Activated CD8-positive, alpha-beta T cell treated with anti-CD3 and anti-CD28 coated beads, Interleukin-2, amount 10 ng/mL, durations not matched to agents 7 days and 5 days (primary cell): ENCODE data around the gene PHLDB1. TPM values are rescaled to one million over a fixed set of nuclear protein-coding genes. Genes with fewer than 3 reads are reported as not detected.
"Not testable (repeated sequence)": the region's sequence is repeated elsewhere in the genome, so short reads cannot be mapped to it uniquely, and the experiment has no call there.

Experiments used
- ATAC-seq: fragments of 150-1000 bp; cut with Tn5 transposase; one replicate; pipeline ENCODE4 v1.10.0; 2021; ENCODE audit warnings: moderate library complexity
- CTCF ChIA-PET: fragments of 350-600 bp; sonication (Branson Sonifier 250); formaldehyde crosslinking; loops from one replicate; lab custom pipeline; 2021; ENCODE audit warnings: antibody characterized with exemption; lab: Charles Lee
- POLR2A ChIA-PET: fragments of 350-600 bp; sonication (Branson Sonifier 250); formaldehyde crosslinking; loops from one replicate; lab custom pipeline; 2021; ENCODE audit warnings: antibody characterized with exemption; lab: Charles Lee
- DNase-seq: peaks from one replicate; pipeline ENCODE4 v3.0.0-alpha.2; 2020
- H3K27ac Mint-ChIP-seq: one replicate; pipeline ENCODE4 v1.8.0; 2021; ENCODE audit warnings: mild to moderate bottlenecking, mixed read lengths
- H3K27me3 Mint-ChIP-seq: one replicate; pipeline ENCODE4 v1.8.0; 2021; ENCODE audit warnings: low read depth, mixed read lengths
- H3K36me3 Mint-ChIP-seq: one replicate; pipeline ENCODE4 v1.8.0; 2021; ENCODE audit warnings: low read depth, mixed read lengths
- H3K4me1 Mint-ChIP-seq: one replicate; pipeline ENCODE4 v1.8.0; 2021; ENCODE audit warnings: low read depth, mixed read lengths
- H3K4me3 Mint-ChIP-seq: one replicate; pipeline ENCODE4 v1.8.0; 2021; ENCODE audit warnings: mild to moderate bottlenecking, mixed read lengths
- H3K9me3 Mint-ChIP-seq: one replicate; pipeline ENCODE4 v1.8.0; 2022; ENCODE audit warnings: mixed read lengths; ENCODE audit not compliant: insufficient read depth
- total RNA-seq, 2 experiments: library from RNA; stranded (reverse); gene quantifications; one replicate each; pipeline ENCODE4 v1.2.3, GENCODE V29; 2021

The PHLDB1 gene
- total RNA-seq, 2 experiments from 2014 or later, result 0.63 to 0.76 TPM

DNA sequence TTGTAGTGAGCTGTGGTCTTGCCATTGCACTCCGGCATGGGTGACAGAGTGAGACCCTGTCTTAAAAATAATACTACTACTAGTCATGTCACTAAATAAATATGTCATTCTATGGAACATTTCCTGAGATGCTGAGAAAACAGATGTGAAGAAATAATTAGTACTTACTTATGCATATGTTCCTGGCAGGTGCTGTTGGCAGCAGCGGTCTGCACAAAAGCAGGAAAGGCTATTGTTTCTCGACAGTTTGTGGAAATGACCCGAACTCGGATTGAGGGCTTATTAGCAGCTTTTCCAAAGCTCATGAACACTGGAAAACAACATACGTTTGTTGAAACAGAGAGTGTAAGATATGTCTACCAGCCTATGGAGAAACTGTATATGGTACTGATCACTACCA, 26.4 kb upstream of the PHLDB1 start:
- DNase-seq (no peak), ATAC-seq (no peak)
- Mint-ChIP-seq H3K27ac (no peak overlapping the region), H3K9me3 (no peaks in the 10 kb centered on the region), H3K4me1 (peaks cover 14% of the 10 kb centered on the region), H3K4me3 (no peak overlapping the region), H3K36me3 (peaks cover 44% of the 10 kb centered on the region), H3K27me3 (no peaks in the 10 kb centered on the region)
- ChIA-PET CTCF (no interaction called here), POLR2A (no interaction called here)

DNA sequence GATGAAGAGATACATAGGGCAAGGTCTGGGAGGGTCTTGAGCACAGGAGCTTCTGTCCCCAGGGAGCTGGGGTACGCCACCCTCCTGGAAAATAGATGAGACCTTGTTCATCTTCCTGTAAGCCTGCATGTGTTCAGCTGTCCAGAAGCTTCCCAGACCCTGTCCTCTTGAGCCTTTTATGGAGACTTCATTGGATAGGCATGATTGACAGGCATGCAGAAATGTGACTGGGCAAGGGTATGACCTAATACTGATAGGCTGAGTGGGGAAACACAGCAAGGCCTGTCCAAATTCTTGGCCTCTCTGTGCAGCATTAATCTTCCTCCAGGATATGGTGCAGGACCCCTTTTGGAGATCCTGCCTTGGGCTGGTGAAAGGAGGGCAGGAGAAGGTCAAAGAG, 19.5 kb upstream of the PHLDB1 start:
- ChIA-PET CTCF (no interaction called here), POLR2A (no interaction called here)
- no peak overlapping the region for H3K27ac Mint-ChIP-seq
- DNase-seq, result no peak
- no peaks in the 10 kb centered on the region for H3K9me3 Mint-ChIP-seq
- H3K36me3 Mint-ChIP-seq, result peaks cover 56% of the 10 kb centered on the region
- no peak overlapping the region for H3K4me3 Mint-ChIP-seq
- no peaks in the 10 kb centered on the region for H3K27me3 Mint-ChIP-seq
- no peaks in the 10 kb centered on the region for H3K4me1 Mint-ChIP-seq
- no peak for ATAC-seq

DNA sequence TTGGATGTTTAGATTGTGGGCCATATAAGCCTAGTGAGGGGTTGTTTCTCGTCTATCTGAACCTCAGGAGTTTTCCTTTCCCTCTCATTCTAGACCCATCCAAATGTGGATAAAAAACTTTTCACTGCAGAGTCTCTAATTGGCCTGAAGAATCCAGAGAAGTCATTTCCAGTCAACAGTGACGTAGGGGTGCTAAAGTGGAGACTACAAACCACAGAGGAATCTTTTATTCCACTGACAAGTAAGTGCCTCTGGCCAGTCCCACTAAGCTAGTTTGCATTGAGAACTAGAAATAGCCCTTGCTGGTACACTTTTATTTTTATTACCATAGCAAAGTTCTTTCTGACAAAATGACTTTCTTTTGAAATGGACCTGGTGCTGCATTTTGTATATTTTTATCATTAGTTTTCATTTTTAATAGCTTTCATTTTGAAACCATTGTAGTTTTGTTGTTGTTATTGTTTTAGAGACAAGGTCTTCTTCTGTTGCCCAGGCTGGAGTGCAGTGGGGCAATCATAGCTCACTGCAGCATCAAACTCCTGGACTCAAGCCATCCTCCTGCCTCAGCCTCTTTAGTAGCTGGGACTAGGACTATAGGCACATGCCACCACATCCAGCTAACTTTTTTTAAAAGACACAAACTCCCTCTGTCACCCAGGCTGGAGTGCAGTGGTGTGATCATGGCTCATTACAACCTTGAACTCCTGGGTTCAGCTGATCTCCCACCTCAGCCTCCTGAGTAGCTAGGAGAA, 14.6 kb upstream of the PHLDB1 start:
- H3K27me3 Mint-ChIP-seq, result no peaks in the 10 kb centered on the region
- DNase-seq (no peak), ATAC-seq (no peak)
- ChIA-PET CTCF (interaction anchor here (1.1 to 8.0 kb wide), 8 partner anchors 8 to 153 kb away, joined by 3 to 168 read pairs (median 4); partner anchors contain the start of gene PHLDB1), POLR2A (interaction anchor here (0.8 kb wide), 1 partner anchor 13 kb away, joined by 3 read pairs; no protein-coding TSS in a partner anchor)
- no peak overlapping the region for H3K27ac Mint-ChIP-seq
- H3K36me3 Mint-ChIP-seq, result peaks cover 60% of the 10 kb centered on the region
- H3K9me3 Mint-ChIP-seq, result no peaks in the 10 kb centered on the region
- no peak overlapping the region for H3K4me3 Mint-ChIP-seq
- peaks cover 23% of the 10 kb centered on the region for H3K4me1 Mint-ChIP-seq

DNA sequence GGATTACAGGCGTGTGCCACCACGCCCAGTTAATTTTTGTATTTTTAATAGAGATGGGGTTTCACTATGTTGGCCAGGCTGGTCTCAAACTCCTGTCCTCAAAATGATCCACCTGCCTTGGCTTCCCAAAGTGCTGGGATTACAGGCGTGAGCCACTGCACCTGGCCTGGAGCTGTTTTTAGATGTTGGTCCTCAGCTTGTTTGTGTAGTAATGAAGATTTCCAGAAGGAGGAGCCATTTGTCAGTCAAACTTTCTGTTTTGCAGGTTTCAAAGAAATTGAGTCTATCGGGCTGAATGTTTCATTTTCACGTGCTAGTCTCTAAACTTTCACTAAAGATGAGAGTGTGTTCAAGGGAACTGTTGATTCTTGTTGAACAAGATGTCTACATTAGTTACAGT, 12.4 kb upstream of the PHLDB1 start:
- peak; percentile 62 for ATAC-seq
- Mint-ChIP-seq H3K36me3 (peaks cover 58% of the 10 kb centered on the region), H3K4me1 (peaks cover 23% of the 10 kb centered on the region)
- H3K27me3 Mint-ChIP-seq, H3K4me3 Mint-ChIP-seq, H3K27ac Mint-ChIP-seq, H3K9me3 Mint-ChIP-seq: not testable (repeated sequence)
- peak; percentile 53 for DNase-seq
- POLR2A ChIA-PET, result interaction anchor here (1.4 kb wide), 1 partner anchor 22 kb away, joined by 3 read pairs; no protein-coding TSS in a partner anchor
- CTCF ChIA-PET, result interaction anchor here (0.6 to 8.0 kb wide), 24 partner anchors 10 to 726 kb away, joined by 3 to 168 read pairs (median 5); partner anchors contain the start of genes ARCN1 and PHLDB1

DNA sequence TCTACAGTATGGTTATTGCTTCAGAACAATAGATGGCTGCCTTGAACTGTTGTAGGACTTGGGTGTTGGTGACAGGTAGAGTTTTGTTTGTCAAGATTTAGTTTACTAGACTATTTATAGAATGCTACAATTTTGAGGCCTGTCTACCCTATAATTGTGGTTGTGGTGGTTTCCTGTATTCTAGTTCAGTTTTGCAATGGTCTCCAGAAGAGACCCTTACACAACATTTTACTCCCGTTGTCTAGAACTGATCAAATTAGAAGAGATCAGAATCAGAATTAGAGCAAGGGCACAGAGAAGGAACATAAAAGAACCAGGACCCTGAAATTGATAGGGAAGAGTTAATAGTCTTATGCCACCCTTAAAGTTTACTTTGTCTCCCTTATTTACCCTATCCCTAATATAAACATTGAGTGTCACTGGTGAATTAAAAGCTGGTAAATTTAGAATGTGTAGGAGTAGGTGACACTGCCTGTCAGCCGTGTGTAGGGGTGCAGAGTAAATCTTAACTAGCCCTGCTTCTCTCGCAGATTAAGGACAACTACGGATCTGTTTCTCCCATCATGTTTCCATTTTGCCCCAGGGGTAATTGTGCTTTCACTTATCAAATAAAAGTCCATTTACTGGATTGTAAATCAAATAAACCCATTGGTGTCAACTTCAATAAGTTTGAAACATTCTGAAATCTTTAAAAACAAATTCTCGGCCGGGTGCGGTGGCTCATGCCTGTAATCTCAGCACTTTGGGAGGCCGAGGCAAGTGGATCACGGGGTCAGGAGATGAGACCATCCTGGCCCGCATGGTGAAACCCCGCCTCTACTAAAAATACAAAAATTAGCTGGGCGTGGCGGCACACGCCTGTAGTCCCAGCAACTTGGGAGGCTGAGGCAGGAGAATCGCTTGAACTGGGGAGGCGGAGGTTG, 10.9 kb upstream of the PHLDB1 start:
- Mint-ChIP-seq H3K36me3 (peaks cover 57% of the 10 kb centered on the region), H3K27ac (peak overlapping the region; percentile 32), H3K27me3 (no peaks in the 10 kb centered on the region), H3K9me3 (no peaks in the 10 kb centered on the region), H3K4me1 (peaks cover 23% of the 10 kb centered on the region), H3K4me3 (no peak overlapping the region)
- DNase-seq (no peak), ATAC-seq (no peak)
- CTCF ChIA-PET, result interaction anchor here (4.1 to 8.0 kb wide), 2 partner anchors 12 to 61 kb away, joined by 40 to 168 read pairs; partner anchors contain the start of gene PHLDB1
- POLR2A ChIA-PET, result no interaction called here

DNA sequence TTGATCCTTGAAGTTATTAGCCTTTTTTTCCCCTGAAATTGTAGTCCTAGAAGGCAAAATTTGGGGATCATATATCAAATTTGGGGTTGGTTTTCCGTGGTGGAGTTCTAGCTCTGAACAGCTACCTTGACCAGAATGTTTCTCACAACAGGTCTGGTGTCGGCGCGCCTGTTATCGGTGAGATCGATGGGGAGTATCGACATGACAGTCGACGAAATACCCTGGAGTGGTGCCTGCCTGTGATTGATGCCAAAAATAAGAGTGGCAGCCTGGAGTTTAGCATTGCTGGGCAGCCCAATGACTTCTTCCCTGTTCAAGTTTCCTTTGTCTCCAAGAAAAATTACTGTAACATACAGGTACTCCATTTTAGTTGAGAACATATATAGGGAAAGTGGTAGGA, 9.9 kb upstream of the PHLDB1 start:
- no peak overlapping the region for H3K27ac Mint-ChIP-seq
- H3K4me3 Mint-ChIP-seq, result no peak overlapping the region
- peaks cover 66% of the 10 kb centered on the region for H3K36me3 Mint-ChIP-seq
- no peak for ATAC-seq
- peaks cover 23% of the 10 kb centered on the region for H3K4me1 Mint-ChIP-seq
- H3K27me3 Mint-ChIP-seq, result no peaks in the 10 kb centered on the region
- DNase-seq, result no peak
- ChIA-PET POLR2A (no interaction called here), CTCF (interaction anchor here (8.0 kb wide), 1 partner anchor 11 kb away, joined by 168 read pairs; the partner anchor contains the start of gene PHLDB1)
- no peaks in the 10 kb centered on the region for H3K9me3 Mint-ChIP-seq

DNA sequence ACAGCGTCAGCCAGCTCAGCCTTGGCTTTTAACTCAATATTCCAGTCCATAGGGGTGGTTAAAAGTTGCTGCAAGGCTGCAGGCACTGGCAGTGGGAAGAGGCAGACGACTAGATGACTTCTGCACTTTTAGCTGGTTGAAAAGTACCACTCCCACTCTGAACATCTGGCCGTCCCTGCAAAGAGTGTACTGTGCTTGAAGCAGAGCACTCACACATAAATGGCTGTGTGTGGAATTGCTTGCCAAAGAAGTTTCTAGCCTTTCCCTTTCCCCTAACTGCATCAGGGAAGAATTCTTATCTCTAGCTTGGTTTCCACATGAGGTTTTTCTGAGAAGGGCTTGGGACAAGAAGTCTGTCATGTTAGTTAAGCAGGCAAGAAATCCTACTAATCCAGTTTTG, 5.1 kb upstream of the PHLDB1 start:
- no peak for ATAC-seq
- CTCF ChIA-PET, result interaction anchor here (1.3 to 6.0 kb wide), 2 partner anchors 10 to 88 kb away, joined by 3 to 24 read pairs; no protein-coding TSS in a partner anchor
- no peaks in the 10 kb centered on the region for H3K9me3 Mint-ChIP-seq
- H3K27ac Mint-ChIP-seq, result no peak overlapping the region
- no peak overlapping the region for H3K4me3 Mint-ChIP-seq
- DNase-seq, result no peak
- peaks cover 39% of the 10 kb centered on the region for H3K36me3 Mint-ChIP-seq
- peaks cover 5% of the 10 kb centered on the region for H3K27me3 Mint-ChIP-seq
- H3K4me1 Mint-ChIP-seq, result peaks cover 2% of the 10 kb centered on the region
- POLR2A ChIA-PET, result interaction anchor here (0.6 kb wide), 1 partner anchor 27 kb away, joined by 3 read pairs; no protein-coding TSS in a partner anchor

DNA sequence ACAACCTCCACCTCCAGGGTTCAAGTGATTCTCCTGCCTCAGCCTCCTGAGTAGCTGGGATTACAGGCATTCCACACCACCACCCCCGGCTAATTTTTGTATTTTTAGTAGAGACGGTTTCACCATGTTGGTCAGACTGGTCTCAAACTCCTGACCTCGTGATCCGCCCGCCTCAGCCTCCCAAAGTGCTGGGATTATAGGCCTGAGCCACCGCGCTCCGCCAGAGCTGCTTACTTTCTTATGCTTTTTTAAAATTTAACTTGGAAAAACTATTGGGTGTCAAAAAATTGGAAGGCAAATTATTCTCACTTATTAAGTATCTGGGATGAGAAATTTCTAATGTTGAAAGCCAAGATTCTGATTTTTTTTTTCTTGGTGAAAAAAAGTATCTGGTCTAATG, 3.7 kb upstream of the PHLDB1 start:
- H3K27me3 Mint-ChIP-seq, H3K27ac Mint-ChIP-seq, POLR2A ChIA-PET, H3K9me3 Mint-ChIP-seq, H3K4me3 Mint-ChIP-seq, H3K4me1 Mint-ChIP-seq, DNase-seq, ATAC-seq: not testable (repeated sequence)
- CTCF ChIA-PET, result interaction anchor here (1.2 to 12.2 kb wide), 3 partner anchors 9 to 86 kb away, joined by 4 to 168 read pairs (median 24); no protein-coding TSS in a partner anchor
- H3K36me3 Mint-ChIP-seq, result peaks cover 32% of the 10 kb centered on the region

DNA sequence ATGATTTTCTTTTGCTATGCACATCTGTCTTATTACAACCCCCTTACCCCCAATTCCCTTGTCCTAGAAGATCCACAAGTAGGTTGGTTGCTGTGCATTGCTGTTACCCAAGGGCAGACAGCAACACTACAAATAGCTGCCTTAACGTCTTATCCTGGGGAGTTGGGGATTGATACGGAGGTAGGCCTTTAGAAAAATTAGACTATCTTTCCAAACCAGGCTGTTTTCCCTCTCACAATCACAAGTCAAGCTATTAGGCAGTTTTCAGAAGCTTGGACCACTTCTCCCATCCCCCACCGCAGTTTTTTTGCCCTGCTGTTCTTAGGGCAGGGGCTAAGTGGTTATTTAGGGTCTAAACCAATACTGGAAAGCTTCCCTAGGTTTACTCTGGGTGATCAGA, 2.8 kb upstream of the PHLDB1 start:
- CTCF ChIA-PET, result interaction anchor here (1.2 to 12.2 kb wide), 3 partner anchors 8 to 85 kb away, joined by 4 to 168 read pairs (median 24); no protein-coding TSS in a partner anchor
- POLR2A ChIA-PET, result interaction anchor here (0.6 kb wide), 1 partner anchor 18 kb away, joined by 3 read pairs; no protein-coding TSS in a partner anchor
- no peak overlapping the region for H3K4me3 Mint-ChIP-seq
- no peak overlapping the region for H3K27ac Mint-ChIP-seq
- DNase-seq, result no peak
- no peak for ATAC-seq
- peaks cover 27% of the 10 kb centered on the region for H3K36me3 Mint-ChIP-seq
- peaks cover 13% of the 10 kb centered on the region for H3K4me1 Mint-ChIP-seq
- no peaks in the 10 kb centered on the region for H3K9me3 Mint-ChIP-seq
- peaks cover 16% of the 10 kb centered on the region for H3K27me3 Mint-ChIP-seq

DNA sequence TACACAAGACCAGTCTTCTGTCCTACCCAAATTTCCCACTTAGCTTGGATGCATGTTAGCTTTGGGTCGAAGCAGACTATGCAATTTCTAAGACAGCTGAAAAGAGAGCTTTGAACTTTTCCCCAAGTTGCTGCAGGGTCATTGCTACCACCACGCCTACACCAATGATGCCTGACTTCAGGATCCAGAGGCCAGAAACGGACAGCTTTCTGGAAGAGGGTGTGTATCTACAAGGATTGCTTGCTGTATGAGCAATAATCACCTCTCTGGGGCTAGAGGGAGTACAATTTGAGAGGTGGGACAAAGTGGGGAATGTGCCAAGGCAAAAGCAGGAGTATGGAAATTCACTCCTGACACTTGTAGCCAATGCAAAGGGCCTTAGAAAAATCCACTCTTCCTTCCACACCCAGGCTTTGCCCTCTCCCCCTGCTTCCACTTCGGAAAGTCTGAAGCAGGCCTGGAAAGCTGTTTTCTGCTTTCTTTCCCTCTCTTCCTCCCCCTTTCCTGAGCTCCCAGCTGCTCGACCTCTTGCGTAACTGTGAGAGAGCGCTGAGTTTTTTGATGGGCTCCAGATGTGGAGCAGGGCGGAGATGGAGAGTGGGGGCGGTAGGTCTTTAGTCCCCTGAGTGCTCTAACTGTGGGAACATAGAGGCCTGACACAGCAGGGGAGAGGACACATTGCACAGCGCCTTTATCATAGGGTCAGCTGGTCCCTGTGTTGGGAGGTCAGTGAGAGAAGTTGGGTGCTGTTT, 2.1 kb upstream of the PHLDB1 start:
- Mint-ChIP-seq H3K27ac (no peak overlapping the region), H3K4me1 (peaks cover 18% of the 10 kb centered on the region), H3K27me3 (peaks cover 21% of the 10 kb centered on the region), H3K36me3 (peaks cover 20% of the 10 kb centered on the region), H3K9me3 (no peaks in the 10 kb centered on the region), H3K4me3 (no peak overlapping the region)
- POLR2A ChIA-PET, result interaction anchor here (0.6 to 1.0 kb wide), 2 partner anchors 19 to 392 kb away, joined by 3 read pairs; partner anchors contain the start of gene CENATAC
- ATAC-seq (no peak), DNase-seq (no peak)
- CTCF ChIA-PET, result interaction anchor here (1.2 to 12.2 kb wide), 4 partner anchors 7 to 85 kb away, joined by 4 to 168 read pairs (median 15); no protein-coding TSS in a partner anchor
